Transverse colon (tissue), 4 donors: ENCODE results near the gene COL3A1. TPM values are rescaled to one million over a fixed set of nuclear protein-coding genes. Genes with fewer than 3 reads are reported as not detected.
A peak's percentile ranks its signal among the peaks of the same experiment; 100 is the strongest.

Source experiments
- DNase-seq: peaks from one replicate; pipeline ENCODE4 v3.0.0-alpha.2; 2019
- H3K27ac ChIP-seq, 4 donors: fragments of 200-600 bp; sonication (generic); 2 replicates each; pipeline ENCODE4 v1.5.1; 2016 to 2018; ENCODE audit warnings: inconsistent platforms in 4 of 4
- H3K27me3 ChIP-seq: fragments of 200-600 bp; sonication (generic); 2 replicates; pipeline ENCODE4 v1.5.1; 2017; ENCODE audit warnings: inconsistent platforms
- H3K36me3 ChIP-seq, 4 donors: fragments of 200-600 bp; sonication (generic); 2 replicates each; pipeline ENCODE4 v1.5.1; 2017 to 2019; ENCODE audit warnings: inconsistent platforms in 4 of 4
- H3K4me1 ChIP-seq, 4 donors: fragments of 200-600 bp; sonication (generic); 2 replicates each; pipeline ENCODE4 v1.5.1; 2017 to 2020; ENCODE audit warnings: inconsistent platforms in 4 of 4
- H3K4me3 ChIP-seq, 4 donors: fragments of 200-600 bp; sonication (generic); 1 replicate in 1 of 4; 2 replicates in 3 of 4; pipeline versions ENCODE4 v1.5.1 to v1.6.1; 2017 to 2019; ENCODE audit warnings: inconsistent platforms in 4 of 4
- H3K9me3 ChIP-seq, 2 donors: fragments of 200-600 bp; sonication (generic); 2 replicates each; pipeline ENCODE4 v1.5.1; 2017 to 2019; ENCODE audit warnings: inconsistent platforms in 2 of 2
- EP300 ChIP-seq: sonication (generic); formaldehyde crosslinking; IDR thresholded peaks from one replicate; pipeline ENCODE4 v1.6.1; 2017; ENCODE audit warnings: antibody characterized with exemption, low read depth
- POLR2A ChIP-seq: fragments of 450-650 bp; IDR thresholded peaks from one replicate; pipeline ENCODE4 v1.6.1; 2016; ENCODE audit warnings: antibody characterized with exemption, mild to moderate bottlenecking, moderate library complexity
- POLR2AphosphoS5 ChIP-seq, 3 donors: sonication (generic); formaldehyde crosslinking; IDR thresholded peaks; one replicate each; pipeline ENCODE4 v1.6.1; 2016; ENCODE audit warnings: antibody characterized with exemption in 3 of 3
- WGBS, 2 donors: methylation state at CpG; one replicate each; pipeline ENCODE4 v1.1.5; 2018; ENCODE audit warnings: low coverage in 1 of 2; 5-methylcytosine and 5-hydroxymethylcytosine counted together
- in situ Hi-C, 4 donors: fragments of 200-750 bp; cut with MboI; loops; one replicate each; pipeline versions ENCODE4 v1.15.0 to v1.15.1; 2017; ENCODE audit warnings: low sequenced_read_pairs in 3 of 4, low pct_ligation_motif_present in 1 of 4, low pct_unique_long_range_greater_than_20kb in 1 of 4
- intact Hi-C: fragments of 100-400 bp; cut with DNase I; formaldehyde crosslinking; loops from one replicate; pipeline ENCODE4 v1.15.1; 2023; ENCODE audit warnings: low total_unique reads
- total RNA-seq, 4 donors: library from RNA; depleted of rRNA; stranded (reverse); fragments of >200 nt; gene quantifications; one replicate each; pipeline ENCODE4 v1.1.0, GENCODE V29; 2016
- TF ChIP-seq, protein P1 (sequence below), 5 experiments: fragments of 200-600 bp in 3 of 5; fragments of 450-650 bp in 2 of 5; sonication (generic) in 3 of 5; IDR thresholded peaks; 1 replicate in 2 of 5; 2 replicates in 3 of 5; pipeline ENCODE4 v1.5.1; 2016 to 2017; ENCODE audit warnings: antibody characterized with exemption in 5 of 5, inconsistent platforms in 3 of 5, mild to moderate bottlenecking in 2 of 5, moderate library complexity in 1 of 5

Gene COL3A1
- total RNA-seq, 4 donors from 2014 or later, result 103 to 424 (median 114) TPM

DNA sequence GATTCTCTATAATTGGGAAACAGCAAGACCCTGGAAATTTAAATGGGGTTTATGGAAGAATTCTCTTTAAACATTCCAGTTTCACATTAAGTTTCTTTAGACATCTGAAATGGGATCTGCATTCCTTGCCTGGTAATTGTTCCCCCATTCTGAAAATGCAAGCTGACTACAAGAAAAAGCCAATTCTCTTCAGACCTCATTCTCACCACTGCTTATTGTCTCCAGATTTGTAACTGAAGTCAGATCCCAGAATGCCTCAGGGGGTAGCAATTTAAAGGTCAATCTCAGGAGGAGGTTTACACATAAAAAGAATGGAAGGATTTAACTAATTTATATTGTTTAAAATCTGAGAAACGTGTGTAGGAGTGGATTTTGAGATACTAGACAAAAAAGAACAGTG is 41.2 kb downstream of the COL3A1 start:
- H3K9me3 ChIP-seq, result no peaks in the 10 kb centered on the region
- no peaks in the 10 kb centered on the region for H3K36me3 ChIP-seq
- H3K27ac ChIP-seq, result peak overlapping the region in 3 of 4 donors; percentile 39 to 60 (median 58)
- in situ Hi-C loops, result no loop called here
- TF ChIP-seq POLR2AphosphoS5 (IDR thresholded peaks at IDR 0.05) (no peak), POLR2A (no peak), EP300 (no peak)
- TF ChIP-seq, protein P1, sequence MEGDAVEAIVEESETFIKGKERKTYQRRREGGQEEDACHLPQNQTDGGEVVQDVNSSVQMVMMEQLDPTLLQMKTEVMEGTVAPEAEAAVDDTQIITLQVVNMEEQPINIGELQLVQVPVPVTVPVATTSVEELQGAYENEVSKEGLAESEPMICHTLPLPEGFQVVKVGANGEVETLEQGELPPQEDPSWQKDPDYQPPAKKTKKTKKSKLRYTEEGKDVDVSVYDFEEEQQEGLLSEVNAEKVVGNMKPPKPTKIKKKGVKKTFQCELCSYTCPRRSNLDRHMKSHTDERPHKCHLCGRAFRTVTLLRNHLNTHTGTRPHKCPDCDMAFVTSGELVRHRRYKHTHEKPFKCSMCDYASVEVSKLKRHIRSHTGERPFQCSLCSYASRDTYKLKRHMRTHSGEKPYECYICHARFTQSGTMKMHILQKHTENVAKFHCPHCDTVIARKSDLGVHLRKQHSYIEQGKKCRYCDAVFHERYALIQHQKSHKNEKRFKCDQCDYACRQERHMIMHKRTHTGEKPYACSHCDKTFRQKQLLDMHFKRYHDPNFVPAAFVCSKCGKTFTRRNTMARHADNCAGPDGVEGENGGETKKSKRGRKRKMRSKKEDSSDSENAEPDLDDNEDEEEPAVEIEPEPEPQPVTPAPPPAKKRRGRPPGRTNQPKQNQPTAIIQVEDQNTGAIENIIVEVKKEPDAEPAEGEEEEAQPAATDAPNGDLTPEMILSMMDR (IDR thresholded peaks at IDR 0.05), result no peak
- intact Hi-C loops, result no loop called here
- no peak for DNase-seq
- H3K27me3 ChIP-seq, result no peaks in the 10 kb centered on the region
- H3K4me3 ChIP-seq, result no peak overlapping the region
- 22 to 30% methylated on average over 1 of the region's 1 CpG for WGBS, 2 donors
- H3K4me1 ChIP-seq, result peaks cover 0 to 6% (median 0%) of the 10 kb centered on the region in 4 donors

DNA sequence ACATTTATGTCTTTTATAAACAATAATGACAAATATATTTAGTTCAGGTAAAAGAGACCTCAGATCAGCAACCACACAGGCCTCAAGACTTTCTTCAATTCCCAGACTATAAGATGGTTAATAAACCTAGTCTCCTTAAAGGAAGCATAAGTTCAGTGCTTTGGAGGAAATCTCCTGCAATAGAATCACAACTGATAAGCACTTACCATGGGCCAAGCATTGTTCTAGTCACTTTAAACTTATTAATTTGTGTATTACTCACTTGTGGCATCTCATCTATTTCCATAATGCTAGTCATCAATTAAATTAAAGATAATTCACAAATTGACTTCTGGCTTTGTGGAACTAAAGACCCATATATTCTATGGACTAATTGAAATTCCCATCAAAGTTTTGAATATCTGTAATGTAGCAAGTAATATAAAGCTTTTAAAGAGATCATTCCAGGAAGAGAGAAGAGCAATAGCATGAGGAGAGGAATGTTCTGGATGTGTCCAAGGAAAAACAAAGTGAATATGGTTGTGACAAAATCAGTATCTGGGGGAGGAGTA is 42.2 kb downstream of the COL3A1 start:
- in situ Hi-C loops, result no loop called here
- no peak for DNase-seq
- H3K36me3 ChIP-seq, result no peaks in the 10 kb centered on the region
- no peaks in the 10 kb centered on the region for H3K27me3 ChIP-seq
- TF ChIP-seq POLR2A (no peak), POLR2AphosphoS5 (IDR thresholded peaks at IDR 0.05) (no peak), EP300 (no peak)
- TF ChIP-seq, protein P1 (IDR thresholded peaks at IDR 0.05), result no peak
- intact Hi-C loops, result no loop called here
- no peak overlapping the region for H3K27ac ChIP-seq
- H3K4me1 ChIP-seq, result peaks cover 0 to 6% (median 0%) of the 10 kb centered on the region in 4 donors
- no peak overlapping the region for H3K4me3 ChIP-seq
- no peaks in the 10 kb centered on the region for H3K9me3 ChIP-seq

DNA sequence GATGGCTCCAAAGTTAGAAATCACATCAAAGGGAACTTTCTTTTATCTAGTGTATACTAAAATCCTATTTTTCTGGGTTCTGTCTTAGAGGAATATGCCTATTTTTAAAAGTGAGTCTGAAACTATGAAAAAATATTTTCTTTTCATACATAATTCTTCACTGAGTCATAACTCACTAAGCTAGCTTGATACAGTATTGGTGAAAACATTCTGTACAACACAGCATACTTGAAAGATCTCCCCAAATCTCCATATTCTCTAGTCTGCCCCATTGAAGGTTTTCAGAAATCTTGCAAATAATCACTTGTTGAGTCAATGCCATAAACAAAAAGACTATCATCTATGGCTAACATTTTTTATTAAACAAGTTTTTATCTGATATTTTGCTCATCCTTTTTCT is 44.5 kb downstream of the COL3A1 start:
- Histone ChIP-seq H3K4me3 (no peak overlapping the region), H3K27ac (no peak overlapping the region), H3K27me3 (no peaks in the 10 kb centered on the region), H3K4me1 (peaks cover 0 to 6% (median 0%) of the 10 kb centered on the region in 4 donors), H3K36me3 (no peaks in the 10 kb centered on the region), H3K9me3 (no peaks in the 10 kb centered on the region)
- TF ChIP-seq POLR2A (no peak), EP300 (no peak), POLR2AphosphoS5 (IDR thresholded peaks at IDR 0.05) (no peak)
- TF ChIP-seq, protein P1 (IDR thresholded peaks at IDR 0.05), result no peak
- intact Hi-C loops, result no loop called here
- in situ Hi-C loops, result no loop called here
- no peak for DNase-seq

DNA sequence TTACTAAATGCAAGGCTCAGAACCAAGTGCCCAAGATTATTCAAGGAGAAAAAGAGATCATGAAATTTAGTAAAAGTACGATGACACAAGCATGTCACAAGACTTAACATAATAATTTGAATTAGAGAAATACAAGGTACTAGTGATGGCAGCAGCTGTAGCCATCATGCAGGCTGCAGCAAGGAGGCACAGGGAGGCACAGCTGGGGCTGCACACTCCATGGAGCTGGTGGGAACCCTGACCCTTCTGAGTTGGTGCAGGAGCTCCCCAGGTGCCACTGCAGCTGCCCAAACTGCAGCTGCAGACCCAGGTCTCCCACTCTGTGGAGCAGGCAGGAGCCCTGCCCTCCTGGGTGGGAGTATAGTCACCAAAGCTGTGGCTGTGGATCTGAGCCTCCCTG is 46.0 kb downstream of the COL3A1 start:
- WGBS, 2 donors, result 27 to 56% methylated on average over 1 of the region's 1 CpG

More for the DNA sequence above, 46.0 kb downstream of the COL3A1 start:
- Histone ChIP-seq H3K27ac (no peak overlapping the region), H3K9me3 (no peaks in the 10 kb centered on the region), H3K4me1 (peaks cover 0 to 3% (median 0%) of the 10 kb centered on the region in 4 donors), H3K4me3 (no peak overlapping the region), H3K27me3 (no peaks in the 10 kb centered on the region), H3K36me3 (no peaks in the 10 kb centered on the region)
- intact Hi-C loops (no loop called here), in situ Hi-C loops (no loop called here)
- no peak for DNase-seq
- TF ChIP-seq EP300 (no peak), POLR2A (no peak), POLR2AphosphoS5 (IDR thresholded peaks at IDR 0.05) (no peak)
- TF ChIP-seq, protein P1 (IDR thresholded peaks at IDR 0.05), result no peak
